Neural progenitor cell (in vitro differentiated cells): Measurements from ENCODE around the gene S100A5. TPM values are rescaled to one million over a fixed set of nuclear protein-coding genes. Genes with fewer than 3 reads are reported as not detected.

Experiments
- DNase-seq: peaks from one replicate; pipeline ENCODE4 v3.0.0-alpha.2; 2016; ENCODE audit warnings: low spot score
- H2AFZ ChIP-seq: fragments of 200-600 bp; sonication (generic); replicated peaks from 2 replicates; pipeline ENCODE4 v1.6.1; 2016; ENCODE audit warnings: antibody characterized with exemption
- H3F3A ChIP-seq: fragments of 200-600 bp; sonication (generic); 2 replicates; pipeline ENCODE4 v1.6.1; 2016; ENCODE audit warnings: antibody characterized with exemption, low read depth
- H3K27ac ChIP-seq: fragments of 200-600 bp; sonication (generic); 2 replicates; pipeline ENCODE4 v1.5.1; 2016; ENCODE audit warnings: mild to moderate bottlenecking
- H3K27me3 ChIP-seq: fragments of 200-600 bp; sonication (generic); 2 replicates; pipeline ENCODE4 v1.6.1; 2016; ENCODE audit warnings: mild to moderate bottlenecking, moderate library complexity
- H3K36me3 ChIP-seq: fragments of 200-600 bp; sonication (generic); 2 replicates; pipeline ENCODE4 v1.5.1; 2016
- H3K4me1 ChIP-seq: fragments of 200-600 bp; sonication (generic); 2 replicates; pipeline ENCODE4 v1.6.1; 2016; ENCODE audit warnings: mixed run types
- H3K4me2 ChIP-seq: fragments of 200-600 bp; sonication (generic); 2 replicates; pipeline ENCODE4 v1.6.1; 2016
- H3K4me3 ChIP-seq: fragments of 200-600 bp; sonication (generic); 2 replicates; pipeline ENCODE4 v1.5.1; 2016
- H3K79me2 ChIP-seq: fragments of 200-600 bp; sonication (generic); 2 replicates; pipeline ENCODE4 v1.6.1; 2016; ENCODE audit warnings: low read depth
- H3K9ac ChIP-seq: fragments of 200-600 bp; sonication (generic); 2 replicates; pipeline ENCODE4 v1.6.1; 2016
- H3K9me3 ChIP-seq: fragments of 200-600 bp; sonication (generic); 2 replicates; pipeline ENCODE4 v1.5.1; 2016; ENCODE audit warnings: low read depth
- H4K20me1 ChIP-seq: fragments of 200-600 bp; sonication (generic); 2 replicates; pipeline ENCODE4 v1.6.1; 2016; ENCODE audit warnings: low read depth
- H3K27ac Mint-ChIP-seq: 3 replicates; pipeline ENCODE4 v1.8.0; 2021; ENCODE audit warnings: mixed read lengths
- H3K27me3 Mint-ChIP-seq: 2 replicates; pipeline ENCODE4 v1.8.0; 2022; ENCODE audit warnings: low read depth, mild to moderate bottlenecking, inconsistent platforms, moderate library complexity, mixed read lengths; ENCODE audit not compliant: insufficient read depth
- H3K36me3 Mint-ChIP-seq: 3 replicates; pipeline ENCODE4 v1.8.0; 2021; ENCODE audit warnings: mixed read lengths
- H3K4me1 Mint-ChIP-seq: 3 replicates; pipeline ENCODE4 v1.8.0; 2021; ENCODE audit warnings: mixed read lengths
- H3K4me3 Mint-ChIP-seq: 3 replicates; pipeline ENCODE4 v1.8.0; 2021; ENCODE audit warnings: mild to moderate bottlenecking, moderate library complexity, mixed read lengths
- H3K9me3 Mint-ChIP-seq: 3 replicates; pipeline ENCODE4 v1.8.0; 2020; ENCODE audit warnings: mixed read lengths
- EZH2 ChIP-seq: fragments of 200-600 bp; sonication (generic); IDR thresholded peaks from 2 replicates; pipeline ENCODE4 v1.6.1; 2017; ENCODE audit warnings: antibody characterized with exemption, mild to moderate bottlenecking, moderate library complexity
- EZH2phosphoT487 ChIP-seq: fragments of 200-600 bp; sonication (generic); IDR thresholded peaks from 2 replicates; pipeline ENCODE4 v1.6.1; 2017; ENCODE audit warnings: antibody characterized with exemption
- total RNA-seq: library from RNA; depleted of rRNA; stranded (reverse); fragments of >200 nt; gene quantifications from 2 replicates; pipeline ENCODE4 v1.2.3, GENCODE V29; 2015; ENCODE audit warnings: low replicate concordance
- TF ChIP-seq, protein P1 (sequence below): fragments of 200-600 bp; sonication (generic); IDR thresholded peaks from 2 replicates; pipeline ENCODE4 v1.5.1; 2017; ENCODE audit warnings: antibody characterized with exemption, mild to moderate bottlenecking

S100A5 gene
- total RNA-seq, 1 donor from 2014 or later, result not detected

- TF ChIP-seq EZH2phosphoT487, result no peak
- TF ChIP-seq, protein P1, sequence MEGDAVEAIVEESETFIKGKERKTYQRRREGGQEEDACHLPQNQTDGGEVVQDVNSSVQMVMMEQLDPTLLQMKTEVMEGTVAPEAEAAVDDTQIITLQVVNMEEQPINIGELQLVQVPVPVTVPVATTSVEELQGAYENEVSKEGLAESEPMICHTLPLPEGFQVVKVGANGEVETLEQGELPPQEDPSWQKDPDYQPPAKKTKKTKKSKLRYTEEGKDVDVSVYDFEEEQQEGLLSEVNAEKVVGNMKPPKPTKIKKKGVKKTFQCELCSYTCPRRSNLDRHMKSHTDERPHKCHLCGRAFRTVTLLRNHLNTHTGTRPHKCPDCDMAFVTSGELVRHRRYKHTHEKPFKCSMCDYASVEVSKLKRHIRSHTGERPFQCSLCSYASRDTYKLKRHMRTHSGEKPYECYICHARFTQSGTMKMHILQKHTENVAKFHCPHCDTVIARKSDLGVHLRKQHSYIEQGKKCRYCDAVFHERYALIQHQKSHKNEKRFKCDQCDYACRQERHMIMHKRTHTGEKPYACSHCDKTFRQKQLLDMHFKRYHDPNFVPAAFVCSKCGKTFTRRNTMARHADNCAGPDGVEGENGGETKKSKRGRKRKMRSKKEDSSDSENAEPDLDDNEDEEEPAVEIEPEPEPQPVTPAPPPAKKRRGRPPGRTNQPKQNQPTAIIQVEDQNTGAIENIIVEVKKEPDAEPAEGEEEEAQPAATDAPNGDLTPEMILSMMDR, result peak; percentile 18
- TF ChIP-seq EZH2, result no peak
- Mint-ChIP-seq H3K27ac (peak overlapping the region; percentile 84), H3K4me3 (no peak overlapping the region), H3K36me3 (no peaks in the 10 kb centered on the region), H3K27me3 (peaks cover 20% of the 10 kb centered on the region), H3K4me1 (peaks cover 79% of the 10 kb centered on the region), H3K9me3 (peaks cover 4% of the 10 kb centered on the region)
- Histone ChIP-seq H3K27me3 (no peaks in the 10 kb centered on the region), H3K9me3 (no peaks in the 10 kb centered on the region), H3K4me2 (peak overlapping the region; percentile 24), H3K4me1 (peaks cover 30% of the 10 kb centered on the region), H3K9ac (no peak overlapping the region), H3K27ac (no peak overlapping the region), H4K20me1 (no peaks in the 10 kb centered on the region), H3K36me3 (no peaks in the 10 kb centered on the region), H3F3A (no peaks in the 10 kb centered on the region), H3K79me2 (no peaks in the 10 kb centered on the region), H3K4me3 (no peak overlapping the region), H2AFZ (peak overlapping the region; percentile 74)
- DNase-seq, result no peak
These were observed 6.2 kb upstream of the S100A5 start for GRCh38 chr1:153546796-153547559.

DNA sequence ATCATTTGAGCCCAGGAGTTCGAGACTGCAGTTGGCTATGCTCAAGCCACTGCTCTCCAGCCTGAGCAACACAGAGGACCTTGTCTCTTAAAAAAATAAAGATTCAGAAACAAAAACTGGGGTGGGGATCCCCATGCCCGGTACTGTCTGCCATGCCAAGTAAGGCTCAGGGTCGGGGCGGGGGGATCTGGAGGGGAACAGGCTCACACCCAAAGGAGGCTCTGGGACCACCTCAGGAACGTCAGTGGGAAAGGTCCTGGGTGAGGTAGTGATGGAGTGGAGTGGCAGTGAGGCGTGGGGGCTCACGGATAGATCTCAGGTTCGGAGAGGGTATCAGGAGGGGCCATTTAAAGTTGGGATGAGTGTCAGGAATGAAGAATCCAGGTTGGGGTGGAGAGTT is 5.6 kb upstream of the S100A5 start:
- no peaks in the 10 kb centered on the region for H3K36me3 ChIP-seq
- H3K4me3 ChIP-seq, result no peak overlapping the region
- TF ChIP-seq, protein P1, result no peak
- TF ChIP-seq EZH2phosphoT487 (no peak), EZH2 (no peak)
- no peak overlapping the region for H3K9ac ChIP-seq
- Mint-ChIP-seq H3K36me3 (no peaks in the 10 kb centered on the region), H3K4me3 (no peak overlapping the region), H3K4me1 (peaks cover 79% of the 10 kb centered on the region), H3K27ac (peak overlapping the region; percentile 84), H3K27me3 (peaks cover 20% of the 10 kb centered on the region), H3K9me3 (peaks cover 4% of the 10 kb centered on the region)
- H3K27ac ChIP-seq, result no peak overlapping the region
- H3K27me3 ChIP-seq, result no peaks in the 10 kb centered on the region
- H3K9me3 ChIP-seq, result no peaks in the 10 kb centered on the region
- H4K20me1 ChIP-seq, result no peaks in the 10 kb centered on the region
- no peaks in the 10 kb centered on the region for H3F3A ChIP-seq
- H3K79me2 ChIP-seq, result no peaks in the 10 kb centered on the region
- H3K4me2 ChIP-seq, result peak overlapping the region; percentile 24
- H3K4me1 ChIP-seq, result peaks cover 30% of the 10 kb centered on the region
- DNase-seq, result no peak
- H2AFZ ChIP-seq, result no peak overlapping the region

DNA sequence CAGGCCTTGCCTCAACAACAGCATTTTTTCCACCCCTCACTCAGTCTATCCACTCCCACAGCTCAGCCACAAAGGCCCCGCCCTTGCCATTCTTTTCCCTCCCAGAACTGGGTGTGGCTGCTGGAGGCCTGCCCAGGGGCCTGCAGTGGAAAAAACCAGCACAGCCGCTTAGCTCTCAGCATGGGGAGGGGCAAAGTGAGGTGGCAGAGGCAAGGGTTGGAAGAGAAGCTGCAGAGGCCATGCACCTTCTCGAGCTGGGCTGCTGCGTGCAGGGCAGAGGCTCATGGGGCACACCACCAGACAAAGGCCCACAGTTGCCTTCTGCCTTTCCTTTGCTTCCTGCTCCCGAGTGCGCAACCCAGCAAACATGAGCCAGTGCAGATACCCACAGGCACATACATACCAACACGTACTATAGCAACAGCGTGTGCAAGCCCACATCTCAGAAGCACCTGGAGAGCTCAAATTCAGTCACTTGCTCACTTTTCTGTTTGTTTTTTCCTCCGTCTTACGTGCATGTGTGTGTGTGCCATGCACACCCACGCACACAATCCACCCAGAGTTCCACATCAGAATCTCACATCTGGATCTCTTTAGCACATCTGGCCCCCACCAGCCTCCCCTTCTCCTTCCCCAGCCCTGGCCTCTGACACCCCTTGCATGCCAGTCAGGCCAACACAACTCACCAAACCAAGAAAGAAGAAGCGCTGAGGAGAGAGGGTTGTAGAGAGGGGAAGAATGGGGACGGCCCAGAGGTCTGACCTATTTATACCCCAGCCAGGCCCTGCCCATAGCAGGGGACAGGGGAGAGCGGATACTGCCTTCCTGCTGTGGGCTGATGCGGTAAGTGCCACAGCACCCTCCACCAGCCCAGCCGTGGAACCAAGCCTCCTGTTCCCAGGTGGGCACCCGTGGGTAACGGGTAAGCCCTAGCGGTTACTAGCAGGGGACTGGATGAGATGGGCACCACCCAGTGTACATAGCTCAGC is 4.6 kb upstream of the S100A5 start, which contains the start of gene S100A4:
Gene S100A4 (minus strand): TSS at position 740 of the 989 bp plus-strand sequence. CDS start 1,012 bp downstream, outside the sequence.
- H2AFZ ChIP-seq, result peak within 1 kb of the TSS; percentile 68
- DNase-seq, result peak; percentile 91
- peak within 1 kb of the TSS; percentile 52 for H3K4me2 ChIP-seq
- H3K9me3 Mint-ChIP-seq, result peaks cover 4% of the 10 kb centered on the region
- H3K4me1 ChIP-seq, result peaks cover 30% of the 10 kb centered on the region
- H3K27me3 Mint-ChIP-seq, result peaks cover 20% of the 10 kb centered on the region
- H4K20me1 ChIP-seq, result no peaks in the 10 kb centered on the region
- H3K4me3 Mint-ChIP-seq, result peak within 1 kb of the TSS; percentile 74
- no peaks in the 10 kb centered on the region for H3K79me2 ChIP-seq
- H3K27me3 ChIP-seq, result no peaks in the 10 kb centered on the region
- peaks cover 77% of the 10 kb centered on the region for H3K4me1 Mint-ChIP-seq
- no peaks in the 10 kb centered on the region for H3F3A ChIP-seq
- TF ChIP-seq EZH2 (no peak), EZH2phosphoT487 (no peak)
- TF ChIP-seq, protein P1, result no peak
- H3K27ac ChIP-seq, result no peak within 1 kb of the TSS
- H3K36me3 ChIP-seq, result no peaks in the 10 kb centered on the region
- no peak within 1 kb of the TSS for H3K4me3 ChIP-seq
- no peak within 1 kb of the TSS for H3K9ac ChIP-seq
- no peaks in the 10 kb centered on the region for H3K9me3 ChIP-seq
- H3K36me3 Mint-ChIP-seq, result no peaks in the 10 kb centered on the region
- H3K27ac Mint-ChIP-seq, result peak within 1 kb of the TSS; percentile 98
